ENCODE results near the gene CHSY3.
"Not testable (repeated sequence)": the region's sequence is repeated elsewhere in the genome, so short reads cannot be mapped to it uniquely, and the experiment has no call there.

The CHSY3 gene

GRCh38 chr5:130213607-130214006, 309.3 kb downstream of the CHSY3 start:
- Histone ChIP-seq H3K9me3 (ENCODE audit: insufficient read depth, low read length) (no peaks in the 10 kb centered on the region), H3K4me3 (ENCODE audit: insufficient read length, low read depth) (no peak overlapping the region), H3K4me1 (ENCODE audit: insufficient read depth, insufficient read length) (no peaks in the 10 kb centered on the region), H3K36me3 (ENCODE audit: insufficient read depth, insufficient read length, low read length) (no peaks in the 10 kb centered on the region), H3K27me3 (ENCODE audit: insufficient read depth, insufficient read length) (no peaks in the 10 kb centered on the region), H3K9ac (ENCODE audit: insufficient read length, low read depth) (no peak overlapping the region)
- no peak for DNase-seq (ENCODE audit: low read depth, low spot score)
- no peak for TF ChIP-seq ZNF274 (IDR thresholded peaks at IDR 0.05; ENCODE audit: low read depth, low read length)
- no peak for TF ChIP-seq SUZ12 (IDR thresholded peaks at IDR 0.05; ENCODE audit: extremely low read depth, insufficient read depth, insufficient read length)
- TF ChIP-seq YY1 (IDR thresholded peaks at IDR 0.05; ENCODE audit: insufficient read depth, insufficient read length), result no peak

GRCh38 chr5:130216286-130216685, 312.0 kb downstream of the CHSY3 start:
- no peaks in the 10 kb centered on the region for H3K4me1 ChIP-seq (ENCODE audit: insufficient read depth, insufficient read length)
- no peak overlapping the region for H3K4me3 ChIP-seq (ENCODE audit: insufficient read length, low read depth)
- H3K36me3 ChIP-seq (ENCODE audit: insufficient read depth, insufficient read length, low read length), result no peaks in the 10 kb centered on the region
- TF ChIP-seq YY1 (IDR thresholded peaks at IDR 0.05; ENCODE audit: insufficient read depth, insufficient read length), result no peak
- TF ChIP-seq SUZ12 (IDR thresholded peaks at IDR 0.05; ENCODE audit: extremely low read depth, insufficient read depth, insufficient read length), result no peak
- no peak for TF ChIP-seq ZNF274 (IDR thresholded peaks at IDR 0.05; ENCODE audit: low read depth, low read length)
- no peak for DNase-seq (ENCODE audit: low read depth, low spot score)
- H3K9me3 ChIP-seq (ENCODE audit: insufficient read depth, low read length), result no peaks in the 10 kb centered on the region
- H3K27me3 ChIP-seq (ENCODE audit: insufficient read depth, insufficient read length), result no peaks in the 10 kb centered on the region
- no peak overlapping the region for H3K9ac ChIP-seq (ENCODE audit: insufficient read length, low read depth)

- Histone ChIP-seq H3K9me3 (ENCODE audit: insufficient read depth, low read length) (no peaks in the 10 kb centered on the region; the same call in 1 of the 2 replicates), H3K9ac (ENCODE audit: insufficient read length, low read depth) (no peak overlapping the region), H3K36me3 (ENCODE audit: insufficient read depth, insufficient read length, low read length) (no peaks in the 10 kb centered on the region), H3K4me3 (ENCODE audit: insufficient read length, low read depth) (no peak overlapping the region), H3K27me3 (ENCODE audit: insufficient read depth, insufficient read length) (no peaks in the 10 kb centered on the region), H3K4me1 (ENCODE audit: insufficient read depth, insufficient read length) (no peaks in the 10 kb centered on the region)
- TF ChIP-seq YY1 (IDR thresholded peaks at IDR 0.05; ENCODE audit: insufficient read depth, insufficient read length) (no peak), SUZ12 (IDR thresholded peaks at IDR 0.05; ENCODE audit: extremely low read depth, insufficient read depth, insufficient read length) (no peak), ZNF274 (IDR thresholded peaks at IDR 0.05; ENCODE audit: low read depth, low read length) (no peak)
- no peak for DNase-seq (ENCODE audit: low read depth, low spot score)
These were observed 318.3 kb downstream of the CHSY3 start for GRCh38 chr5:130222573-130222972.

GRCh38 chr5:130226556-130226955, 322.3 kb downstream of the CHSY3 start:
- H3K9me3 ChIP-seq (ENCODE audit: insufficient read depth, low read length); H3K4me3 ChIP-seq (ENCODE audit: insufficient read length, low read depth); H3K9ac ChIP-seq (ENCODE audit: insufficient read length, low read depth); H3K4me1 ChIP-seq (ENCODE audit: insufficient read depth, insufficient read length); H3K27me3 ChIP-seq (ENCODE audit: insufficient read depth, insufficient read length); DNase-seq (ENCODE audit: low read depth, low spot score); H3K36me3 ChIP-seq (ENCODE audit: insufficient read depth, insufficient read length, low read length): not testable (repeated sequence)

GRCh38 chr5:130227699-130228098, 323.4 kb downstream of the CHSY3 start:
- Histone ChIP-seq H3K4me1 (ENCODE audit: insufficient read depth, insufficient read length) (no peaks in the 10 kb centered on the region), H3K36me3 (ENCODE audit: insufficient read depth, insufficient read length, low read length) (no peaks in the 10 kb centered on the region), H3K27me3 (ENCODE audit: insufficient read depth, insufficient read length) (no peaks in the 10 kb centered on the region), H3K4me3 (ENCODE audit: insufficient read length, low read depth) (no peak overlapping the region), H3K9ac (ENCODE audit: insufficient read length, low read depth) (no peak overlapping the region), H3K9me3 (ENCODE audit: insufficient read depth, low read length) (no peaks in the 10 kb centered on the region; the same call in 1 of the 2 replicates)
- no peak for TF ChIP-seq YY1 (IDR thresholded peaks at IDR 0.05; ENCODE audit: insufficient read depth, insufficient read length)
- TF ChIP-seq SUZ12 (IDR thresholded peaks at IDR 0.05; ENCODE audit: extremely low read depth, insufficient read depth, insufficient read length), result no peak
- no peak for TF ChIP-seq ZNF274 (IDR thresholded peaks at IDR 0.05; ENCODE audit: low read depth, low read length)
- DNase-seq (ENCODE audit: low read depth, low spot score), result no peak

- no peak for TF ChIP-seq SUZ12 (IDR thresholded peaks at IDR 0.05; ENCODE audit: extremely low read depth, insufficient read depth, insufficient read length)
- H3K4me3 ChIP-seq (ENCODE audit: insufficient read length, low read depth), result no peak overlapping the region
- no peaks in the 10 kb centered on the region for H3K9me3 ChIP-seq (ENCODE audit: insufficient read depth, low read length)
- no peak for DNase-seq (ENCODE audit: low read depth, low spot score)
- H3K36me3 ChIP-seq (ENCODE audit: insufficient read depth, insufficient read length, low read length), result no peaks in the 10 kb centered on the region
- H3K27me3 ChIP-seq (ENCODE audit: insufficient read depth, insufficient read length), result no peaks in the 10 kb centered on the region
- H3K9ac ChIP-seq (ENCODE audit: insufficient read length, low read depth), result no peak overlapping the region
- H3K4me1 ChIP-seq (ENCODE audit: insufficient read depth, insufficient read length), result no peaks in the 10 kb centered on the region
These were observed 327.5 kb downstream of the CHSY3 start for GRCh38 chr5:130231786-130232185.

GRCh38 chr5:130234816-130235215, 330.6 kb downstream of the CHSY3 start:
- no peaks in the 10 kb centered on the region for H3K4me1 ChIP-seq (ENCODE audit: insufficient read depth, insufficient read length)
- TF ChIP-seq ZNF274 (IDR thresholded peaks at IDR 0.05; ENCODE audit: low read depth, low read length), result no peak
- TF ChIP-seq SUZ12 (IDR thresholded peaks at IDR 0.05; ENCODE audit: extremely low read depth, insufficient read depth, insufficient read length), result no peak
- TF ChIP-seq YY1 (IDR thresholded peaks at IDR 0.05; ENCODE audit: insufficient read depth, insufficient read length), result no peak
- H3K27me3 ChIP-seq (ENCODE audit: insufficient read depth, insufficient read length), result no peaks in the 10 kb centered on the region
- H3K9ac ChIP-seq (ENCODE audit: insufficient read length, low read depth), result no peak overlapping the region
- no peak for DNase-seq (ENCODE audit: low read depth, low spot score)
- H3K4me3 ChIP-seq (ENCODE audit: insufficient read length, low read depth), result no peak overlapping the region
- H3K9me3 ChIP-seq (ENCODE audit: insufficient read depth, low read length), result no peaks in the 10 kb centered on the region
- no peaks in the 10 kb centered on the region for H3K36me3 ChIP-seq (ENCODE audit: insufficient read depth, insufficient read length, low read length)

Measured in NT2/D1 (cell line).